Natural killer cell (primary cell): ENCODE results near the gene SASH1. TPM values are rescaled to one million over a fixed set of nuclear protein-coding genes. Genes with fewer than 3 reads are reported as not detected.

Source experiments
- ATAC-seq, 3 donors: fragments of 150-1000 bp in 2 of 3; fragments of 200-7000 bp in 1 of 3; cut with Tn5 transposase; 1 replicate in 1 of 3; 2 replicates in 2 of 3; pipeline ENCODE4 v1.10.0; 2021; ENCODE audit warnings: mild to moderate bottlenecking in 2 of 3, moderate library complexity in 2 of 3
- DNase-seq, 2 donors: peaks; one replicate each; pipeline versions ENCODE4 v3.0.0 to v3.0.0-alpha.2; 2013 to 2021; ENCODE audit warnings: mixed read lengths in 1 of 2
- H3K27ac ChIP-seq: one replicate; pipeline ENCODE4 v1.5.1; 2013; ENCODE audit warnings: mild to moderate bottlenecking, low read length
- H3K27me3 ChIP-seq: one replicate; pipeline ENCODE4 v1.6.1; 2013; ENCODE audit warnings: low read length; ENCODE audit not compliant: control insufficient read depth, insufficient read depth
- H3K36me3 ChIP-seq: one replicate; pipeline ENCODE4 v1.6.1; 2013; ENCODE audit warnings: low read length; ENCODE audit not compliant: control insufficient read depth, insufficient read depth
- H3K4me1 ChIP-seq: one replicate; pipeline ENCODE4 v1.6.1; 2013; ENCODE audit warnings: low read length; ENCODE audit not compliant: control insufficient read depth, insufficient read depth
- H3K4me3 ChIP-seq: one replicate; pipeline ENCODE4 v1.5.1; 2013; ENCODE audit warnings: low read length
- H3K9me3 ChIP-seq: one replicate; pipeline ENCODE4 v1.6.1; 2013; ENCODE audit warnings: low read length; ENCODE audit not compliant: control insufficient read depth, insufficient read depth
- H3K27ac Mint-ChIP-seq, 2 donors: one replicate each; pipeline ENCODE4 v1.8.0; 2022; ENCODE audit warnings: mild to moderate bottlenecking in 2 of 2, mixed read lengths in 2 of 2, moderate library complexity in 1 of 2
- H3K27me3 Mint-ChIP-seq, 2 donors: one replicate each; pipeline ENCODE4 v1.8.0; 2022; ENCODE audit warnings: low read depth in 2 of 2, mixed read lengths in 2 of 2
- H3K36me3 Mint-ChIP-seq: one replicate; pipeline ENCODE4 v1.8.0; 2022; ENCODE audit warnings: mixed read lengths
- H3K4me1 Mint-ChIP-seq, 2 donors: one replicate each; pipeline ENCODE4 v1.8.0; 2022; ENCODE audit warnings: mixed read lengths in 2 of 2
- H3K4me3 Mint-ChIP-seq: one replicate; pipeline ENCODE4 v1.8.0; 2022; ENCODE audit warnings: mild to moderate bottlenecking, moderate library complexity, mixed read lengths
- H3K9me3 Mint-ChIP-seq, 2 donors: one replicate each; pipeline ENCODE4 v1.8.0; 2022; ENCODE audit warnings: mixed read lengths in 2 of 2
- CTCF ChIP-seq: fragments of 200-600 bp; IDR thresholded peaks from one replicate; pipeline ENCODE4 v1.8.0; 2022; ENCODE audit warnings: antibody characterized with exemption
- WGBS: methylation state at CpG from one replicate; pipeline ENCODE4 v1.1.7; 2013; ENCODE audit warnings: missing lambda C conversion rate; ENCODE audit not compliant: insufficient coverage; 5-methylcytosine and 5-hydroxymethylcytosine counted together
- intact Hi-C: fragments of 100-400 bp; cut with micrococcal nuclease; formaldehyde crosslinking; loops from one replicate; pipeline ENCODE4 v1.14.2; 2022
- total RNA-seq, 4 donors: library from RNA; stranded (reverse); fragments of 120-200 nt in 1 of 4; gene quantifications; one replicate each; pipeline versions ENCODE4 v1.2.3 to v1.2.4, GENCODE V29; 2013 to 2022

SASH1 gene
- total RNA-seq, 3 donors from 2014 or later (not counting 1 experiment from before 2014, with no cell fraction given) = 0.63 to 6.2 (median 2.7) TPM

- no peak overlapping the region for H3K27ac ChIP-seq
- TF ChIP-seq CTCF = no peak
- H3K36me3 Mint-ChIP-seq = no peaks in the 10 kb centered on the region
These were observed 73.8 kb downstream of the SASH1 start for GRCh38 chr6:148416330-148416965.

GRCh38 chr6:148417045-148417444, 74.4 kb downstream of the SASH1 start:
- H3K9me3 ChIP-seq = no peaks in the 10 kb centered on the region
- Mint-ChIP-seq H3K4me3 (no peak overlapping the region), H3K36me3 (no peaks in the 10 kb centered on the region), H3K4me1 (no peaks in the 10 kb centered on the region), H3K9me3 (no peaks in the 10 kb centered on the region), H3K27me3 (peaks cover 7 to 25% of the 10 kb centered on the region in 2 donors), H3K27ac (no peak overlapping the region)
- H3K4me3 ChIP-seq = no peak overlapping the region
- ATAC-seq (no peak), DNase-seq (no peak)
- TF ChIP-seq CTCF = no peak
- intact Hi-C loops = no loop called here
- H3K27ac ChIP-seq = no peak overlapping the region
- H3K4me1 ChIP-seq = no peaks in the 10 kb centered on the region
- peaks cover 3% of the 10 kb centered on the region for H3K27me3 ChIP-seq
- 93% methylated on average over 8 of the region's 8 CpGs for WGBS
- H3K36me3 ChIP-seq = no peaks in the 10 kb centered on the region

More at GRCh38 chr6:148416330-148416965, 73.8 kb downstream of the SASH1 start:
- ATAC-seq = no peak
- Mint-ChIP-seq H3K4me3 (no peak overlapping the region), H3K27me3 (peaks cover 7 to 25% of the 10 kb centered on the region in 2 donors), H3K9me3 (no peaks in the 10 kb centered on the region), H3K4me1 (no peaks in the 10 kb centered on the region), H3K27ac (no peak overlapping the region)
- Histone ChIP-seq H3K4me1 (no peaks in the 10 kb centered on the region), H3K9me3 (no peaks in the 10 kb centered on the region), H3K27me3 (peaks cover 3% of the 10 kb centered on the region), H3K4me3 (no peak overlapping the region), H3K36me3 (no peaks in the 10 kb centered on the region)
- intact Hi-C loops = no loop called here
- no peak for DNase-seq
- WGBS = 80% methylated on average over 7 of the region's 7 CpGs

DNA sequence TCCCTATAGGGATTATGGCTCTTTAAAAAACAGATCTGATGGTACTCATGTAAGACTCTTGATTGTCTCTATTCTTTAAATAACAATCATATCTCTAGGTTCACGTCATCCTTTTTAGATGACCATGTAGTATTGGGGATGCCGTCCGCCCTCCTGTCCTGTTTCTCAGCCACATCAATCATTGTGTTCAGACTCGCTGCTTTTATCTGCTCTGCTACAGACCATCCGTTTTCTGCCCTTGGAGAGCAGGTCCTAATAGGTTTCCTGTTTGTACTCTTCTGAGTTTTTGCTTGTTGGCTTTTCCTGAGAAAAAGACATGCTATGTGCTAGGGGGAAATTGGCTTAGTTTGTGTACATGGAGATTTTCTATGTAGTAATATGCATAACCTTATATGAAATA, 76.8 kb downstream of the SASH1 start:
- no peak for DNase-seq
- H3K27me3 Mint-ChIP-seq = peaks cover 3 to 24% of the 10 kb centered on the region in 2 donors
- no peaks in the 10 kb centered on the region for H3K36me3 Mint-ChIP-seq
- Histone ChIP-seq H3K36me3 (no peaks in the 10 kb centered on the region), H3K27me3 (peaks cover 3% of the 10 kb centered on the region), H3K4me3 (no peak overlapping the region), H3K27ac (no peak overlapping the region), H3K9me3 (no peaks in the 10 kb centered on the region), H3K4me1 (no peaks in the 10 kb centered on the region)
- no peak for TF ChIP-seq CTCF
- ATAC-seq = no peak
- no peak overlapping the region for H3K27ac Mint-ChIP-seq
- H3K9me3 Mint-ChIP-seq = no peaks in the 10 kb centered on the region
- 40% methylated on average over 5 of the region's 5 CpGs for WGBS
- intact Hi-C loops = no loop called here
- H3K4me3 Mint-ChIP-seq = no peak overlapping the region
- no peaks in the 10 kb centered on the region for H3K4me1 Mint-ChIP-seq

GRCh38 chr6:148422085-148422484, 79.4 kb downstream of the SASH1 start:
- ATAC-seq = no peak
- H3K4me3 ChIP-seq = no peak overlapping the region
- H3K27me3 ChIP-seq = peaks cover 3% of the 10 kb centered on the region
- no peak overlapping the region for H3K4me3 Mint-ChIP-seq
- H3K4me1 Mint-ChIP-seq = no peaks in the 10 kb centered on the region
- no peaks in the 10 kb centered on the region for H3K9me3 Mint-ChIP-seq
- intact Hi-C loops = no loop called here
- WGBS = 80% methylated on average over 4 of the region's 4 CpGs
- no peak overlapping the region for H3K27ac Mint-ChIP-seq
- no peak overlapping the region for H3K27ac ChIP-seq
- no peaks in the 10 kb centered on the region for H3K36me3 Mint-ChIP-seq
- no peaks in the 10 kb centered on the region for H3K36me3 ChIP-seq
- H3K9me3 ChIP-seq = no peaks in the 10 kb centered on the region
- no peaks in the 10 kb centered on the region for H3K4me1 ChIP-seq
- no peak for TF ChIP-seq CTCF
- DNase-seq = no peak
- H3K27me3 Mint-ChIP-seq = peaks cover 0 to 34% of the 10 kb centered on the region in 2 donors
